Umbilical cord (tissue), 2 donors: ENCODE results near the gene ACER2. TPM values are rescaled to one million over a fixed set of nuclear protein-coding genes. Genes with fewer than 3 reads are reported as not detected.
"Not testable (repeated sequence)": the region's sequence is repeated elsewhere in the genome, so short reads cannot be mapped to it uniquely, and the experiment has no call there.

ENCODE experiments used
- DNase-seq: peaks from one replicate; pipeline ENCODE4 v3.0.0-alpha.2; 2015; ENCODE audit warnings: low spot score
- total RNA-seq: library from RNA; depleted of rRNA; stranded (reverse); fragments of >200 nt; gene quantifications from one replicate; pipeline ENCODE4 v1.2.3, GENCODE V29; 2014; ENCODE audit warnings: low replicate concordance; ENCODE audit not compliant: insufficient read depth

ACER2 gene
- total RNA-seq, 1 donor from 2014 or later = 2.2 TPM

- no peak for DNase-seq
Observed at GRCh38 chr9:19408316-19408692, 505 bp upstream of the ACER2 start.

- peak; percentile 23 for DNase-seq
Observed at GRCh38 chr9:19409401-19410194, 789 bp downstream of the ACER2 start.

GRCh38 chr9:19410195-19410503 lies 1.3 kb downstream of the ACER2 start:
- DNase-seq = no peak

- no peak for DNase-seq
Observed at GRCh38 chr9:19410594-19410993, 1.8 kb downstream of the ACER2 start.

GRCh38 chr9:19411316-19411715 lies 2.5 kb downstream of the ACER2 start:
- DNase-seq = no peak

GRCh38 chr9:19413456-19413855 lies 4.6 kb downstream of the ACER2 start:
- not testable (repeated sequence) for DNase-seq

- no peak for DNase-seq
Observed at GRCh38 chr9:19416143-19416542, 7.3 kb downstream of the ACER2 start.

- DNase-seq = no peak
Observed at GRCh38 chr9:19420877-19421276, 12.1 kb downstream of the ACER2 start.

GRCh38 chr9:19423163-19423562 lies 14.4 kb downstream of the ACER2 start:
- no peak for DNase-seq

GRCh38 chr9:19424176-19424779 lies 15.5 kb downstream of the ACER2 start:
- DNase-seq = no peak

GRCh38 chr9:19429595-19429994 lies 20.8 kb downstream of the ACER2 start:
- peak; percentile 69 for DNase-seq

- no peak for DNase-seq
Observed at GRCh38 chr9:19430201-19430760, 21.5 kb downstream of the ACER2 start.

GRCh38 chr9:19431361-19432171 lies 22.8 kb downstream of the ACER2 start:
- peak; percentile 87 for DNase-seq

GRCh38 chr9:19432473-19432872 lies 23.7 kb downstream of the ACER2 start:
- no peak for DNase-seq

- not testable (repeated sequence) for DNase-seq
Observed at GRCh38 chr9:19433729-19434128, 24.9 kb downstream of the ACER2 start.

- no peak for DNase-seq
Observed at GRCh38 chr9:19440376-19440775, 31.6 kb downstream of the ACER2 start.

- peak; percentile 60 for DNase-seq
Observed at GRCh38 chr9:19440823-19441580, 32.2 kb downstream of the ACER2 start.

- DNase-seq = no peak
Observed at GRCh38 chr9:19441730-19442129, 32.9 kb downstream of the ACER2 start.

GRCh38 chr9:19442240-19442639 lies 33.4 kb downstream of the ACER2 start:
- no peak for DNase-seq

- no peak for DNase-seq
Observed at GRCh38 chr9:19445452-19445851, 36.6 kb downstream of the ACER2 start.

GRCh38 chr9:19446361-19446861 lies 37.6 kb downstream of the ACER2 start:
- DNase-seq = no peak
